Smooth muscle cell (in vitro differentiated cells): ENCODE data around the gene EFHC1. TPM values are rescaled to one million over a fixed set of nuclear protein-coding genes. Genes with fewer than 3 reads are reported as not detected.

Source experiments
- DNase-seq: peaks from one replicate; lab custom pipeline; 2025; ENCODE audit not compliant: unreplicated experiment; lab: John Stamatoyannopoulos, UW
- H2AFZ ChIP-seq: fragments of 200-600 bp; sonication (generic); 2 replicates; pipeline ENCODE4 v1.6.0; 2016; ENCODE audit warnings: antibody characterized with exemption, low read depth, mild to moderate bottlenecking
- H3F3A ChIP-seq: fragments of 200-600 bp; sonication (generic); 2 replicates; pipeline ENCODE4 v1.6.0; 2017; ENCODE audit warnings: antibody characterized with exemption, low read depth
- H3K27ac ChIP-seq: fragments of 200-600 bp; sonication (generic); 2 replicates; pipeline ENCODE4 v1.5.1; 2016; ENCODE audit warnings: low read depth, mild to moderate bottlenecking
- H3K27me3 ChIP-seq: fragments of 200-600 bp; sonication (generic); 2 replicates; pipeline ENCODE4 v1.6.1; 2016; ENCODE audit warnings: low read depth, mild to moderate bottlenecking
- H3K36me3 ChIP-seq: fragments of 200-600 bp; sonication (generic); 2 replicates; pipeline ENCODE4 v1.5.1; 2016; ENCODE audit warnings: low read depth
- H3K4me1 ChIP-seq: fragments of 200-600 bp; sonication (generic); 2 replicates; pipeline ENCODE4 v1.5.1; 2016; ENCODE audit warnings: low read depth
- H3K4me2 ChIP-seq: fragments of 200-600 bp; sonication (generic); 2 replicates; pipeline ENCODE4 v1.6.0; 2016; ENCODE audit warnings: mild to moderate bottlenecking
- H3K4me3 ChIP-seq: fragments of 200-600 bp; sonication (generic); 2 replicates; pipeline ENCODE4 v1.5.1; 2016; ENCODE audit warnings: mild to moderate bottlenecking
- H3K79me2 ChIP-seq: fragments of 200-600 bp; sonication (generic); 2 replicates; pipeline ENCODE4 v1.6.0; 2016; ENCODE audit warnings: low read depth, mild to moderate bottlenecking
- H3K9ac ChIP-seq: fragments of 200-600 bp; sonication (generic); 2 replicates; pipeline ENCODE4 v1.6.0; 2016; ENCODE audit warnings: low read depth
- H3K9me3 ChIP-seq: fragments of 200-600 bp; sonication (generic); replicated peaks from 2 replicates; pipeline ENCODE4 v1.5.1; 2016; ENCODE audit warnings: low read depth
- H4K20me1 ChIP-seq: fragments of 200-600 bp; sonication (generic); 2 replicates; pipeline ENCODE4 v1.6.0; 2016; ENCODE audit warnings: low read depth
- CTCF ChIP-seq: fragments of 200-600 bp; sonication (generic); IDR thresholded peaks from 2 replicates; pipeline ENCODE4 v1.5.1; 2017; ENCODE audit warnings: borderline replicate concordance, mild to moderate bottlenecking, antibody characterized with exemption; ENCODE audit not compliant: insufficient read depth, poor library complexity, severe bottlenecking
- WGBS: methylation state at CpG from one replicate; pipeline ENCODE4 v1.1.7; 2016; ENCODE audit warnings: low lambda C conversion rate; 5-methylcytosine and 5-hydroxymethylcytosine counted together
- polyA plus RNA-seq: library from polyadenylated mRNA; unstranded; fragments of >200 nt; fragmentation: Nextera tagmentation; extraction: Ambion mirVana; gene quantifications from 2 replicates; pipeline ENCODE4 v1.2.1, GENCODE V29; 2016
- total RNA-seq: library from RNA; depleted of rRNA; stranded (reverse); fragments of >200 nt; gene quantifications from 2 replicates; pipeline ENCODE4 v1.2.3, GENCODE V29; 2014

The EFHC1 gene
- total and polyA plus RNA-seq, 2 experiments from 2014 or later, result 11.0 to 25.9 TPM

GRCh38 chr6:52377538-52378221 is 42.5 kb upstream of the EFHC1 start:
- Histone ChIP-seq H3K9me3 (no peaks in the 10 kb centered on the region), H2AFZ (no peak overlapping the region), H3K79me2 (peaks cover 15% of the 10 kb centered on the region), H3K4me3 (no peak overlapping the region), H4K20me1 (no peaks in the 10 kb centered on the region), H3K4me1 (peaks cover 5% of the 10 kb centered on the region), H3K27me3 (no peaks in the 10 kb centered on the region), H3K9ac (no peak overlapping the region), H3F3A (no peaks in the 10 kb centered on the region), H3K4me2 (no peak overlapping the region), H3K27ac (no peak overlapping the region), H3K36me3 (no peaks in the 10 kb centered on the region)
- WGBS, result 89% methylated on average over 3 of the region's 3 CpGs
- DNase-seq, result no peak
- no peak for TF ChIP-seq CTCF

GRCh38 chr6:52381249-52381648 is 38.9 kb upstream of the EFHC1 start:
- H3K27ac ChIP-seq, result no peak overlapping the region
- H4K20me1 ChIP-seq, result no peaks in the 10 kb centered on the region
- no peaks in the 10 kb centered on the region for H3K27me3 ChIP-seq
- H3K4me3 ChIP-seq, result no peak overlapping the region
- H2AFZ ChIP-seq, result no peak overlapping the region
- no peak for TF ChIP-seq CTCF
- H3K79me2 ChIP-seq, result peaks cover 9% of the 10 kb centered on the region
- H3K9ac ChIP-seq, result no peak overlapping the region
- no peaks in the 10 kb centered on the region for H3K9me3 ChIP-seq
- H3F3A ChIP-seq, result no peaks in the 10 kb centered on the region
- H3K36me3 ChIP-seq, result no peaks in the 10 kb centered on the region
- no peak for DNase-seq
- 98% methylated on average over 4 of the region's 4 CpGs for WGBS
- no peak overlapping the region for H3K4me2 ChIP-seq
- no peaks in the 10 kb centered on the region for H3K4me1 ChIP-seq

GRCh38 chr6:52384145-52384766 is 35.9 kb upstream of the EFHC1 start:
- H3K27ac ChIP-seq, result no peak overlapping the region
- H3K4me2 ChIP-seq, result no peak overlapping the region
- WGBS, result 94% methylated on average over 2 of the region's 2 CpGs
- no peaks in the 10 kb centered on the region for H4K20me1 ChIP-seq
- TF ChIP-seq CTCF, result no peak
- peaks cover 1% of the 10 kb centered on the region for H3K79me2 ChIP-seq
- H3K36me3 ChIP-seq, result no peaks in the 10 kb centered on the region
- no peaks in the 10 kb centered on the region for H3F3A ChIP-seq
- H3K4me3 ChIP-seq, result no peak overlapping the region
- no peak overlapping the region for H3K9ac ChIP-seq
- no peak for DNase-seq
- H3K27me3 ChIP-seq, result no peaks in the 10 kb centered on the region
- H3K9me3 ChIP-seq, result no peaks in the 10 kb centered on the region
- no peak overlapping the region for H2AFZ ChIP-seq
- H3K4me1 ChIP-seq, result no peaks in the 10 kb centered on the region
